ENCODE results near the gene ASCC1.
"Not testable (repeated sequence)": the region's sequence is repeated elsewhere in the genome, so short reads cannot be mapped to it uniquely, and the experiment has no call there.

ASCC1 gene

DNA sequence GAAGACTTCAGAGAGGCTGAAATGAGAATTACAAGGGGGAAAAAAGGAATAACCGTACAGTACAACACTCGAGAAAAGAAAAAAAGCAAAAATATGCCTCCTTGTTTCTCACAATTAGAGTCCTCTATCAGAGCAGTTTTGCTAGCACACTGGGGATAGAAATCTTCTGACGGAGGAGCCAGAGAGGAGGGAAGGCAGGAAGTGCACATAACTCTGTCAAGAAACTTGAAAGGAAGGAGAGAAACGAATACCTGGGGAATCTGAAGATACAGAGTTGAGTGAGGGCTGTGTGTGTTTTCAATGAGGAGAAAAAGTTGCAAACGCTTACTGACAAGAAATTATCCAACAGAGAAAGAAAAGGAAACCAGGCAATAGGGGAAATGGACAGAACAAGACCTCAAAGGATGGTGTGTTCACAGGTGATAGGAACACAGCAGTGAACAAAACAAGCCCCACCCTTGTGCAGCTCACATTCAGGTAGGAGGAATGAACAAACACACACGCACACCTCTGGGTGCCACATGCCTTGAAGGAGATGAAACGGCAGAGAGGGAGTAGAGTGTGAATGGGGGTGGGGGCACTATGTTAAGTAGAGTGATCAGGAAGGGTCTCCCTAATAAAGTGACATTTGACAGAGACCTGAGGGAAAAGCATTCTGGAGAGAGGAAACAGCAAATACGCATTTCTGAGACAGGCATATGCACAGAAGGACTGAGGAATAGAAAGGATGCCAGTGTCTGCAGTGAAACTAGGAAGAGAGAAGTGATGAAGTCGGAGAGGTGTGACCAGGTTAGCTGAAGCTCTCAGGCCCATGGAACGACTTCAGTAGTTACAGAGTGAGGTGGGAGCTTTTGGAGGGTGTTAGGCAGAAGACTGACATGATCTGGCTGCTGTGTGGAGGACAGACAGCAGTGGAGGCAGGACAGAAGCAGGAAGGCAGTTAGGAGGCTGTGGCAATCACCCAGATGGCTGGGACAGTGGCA is 81.0 kb downstream of the ASCC1 start:
- in situ Hi-C loops (cut with MboI; ENCODE audit: low sequenced_read_pairs): loop anchor here (25.0 kb wide), 1 partner anchor 202 kb away; no protein-coding TSS in a partner anchor

DNA sequence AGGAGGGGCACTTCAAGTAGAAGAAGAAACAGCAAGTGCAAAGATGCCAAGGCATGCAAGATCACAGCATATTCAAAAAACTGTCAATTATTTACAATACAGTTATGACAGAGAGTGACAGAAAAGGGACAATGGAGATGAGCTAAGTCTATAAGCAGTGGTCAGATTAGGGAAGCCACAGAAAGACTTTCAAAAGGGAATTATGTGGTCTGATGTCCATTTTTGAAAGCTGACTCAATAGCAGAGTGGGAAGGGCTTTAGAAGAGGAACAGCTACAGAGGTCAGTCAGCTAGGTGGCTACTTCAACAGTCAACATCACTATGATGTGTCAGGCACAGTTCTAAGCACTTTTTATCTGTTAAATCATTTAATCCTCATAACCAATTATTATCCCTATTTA is 82.6 kb downstream of the ASCC1 start:
- in situ Hi-C loops (cut with MboI; ENCODE audit: low sequenced_read_pairs): loop anchor here (25.0 kb wide), 1 partner anchor 204 kb away; no protein-coding TSS in a partner anchor

DNA sequence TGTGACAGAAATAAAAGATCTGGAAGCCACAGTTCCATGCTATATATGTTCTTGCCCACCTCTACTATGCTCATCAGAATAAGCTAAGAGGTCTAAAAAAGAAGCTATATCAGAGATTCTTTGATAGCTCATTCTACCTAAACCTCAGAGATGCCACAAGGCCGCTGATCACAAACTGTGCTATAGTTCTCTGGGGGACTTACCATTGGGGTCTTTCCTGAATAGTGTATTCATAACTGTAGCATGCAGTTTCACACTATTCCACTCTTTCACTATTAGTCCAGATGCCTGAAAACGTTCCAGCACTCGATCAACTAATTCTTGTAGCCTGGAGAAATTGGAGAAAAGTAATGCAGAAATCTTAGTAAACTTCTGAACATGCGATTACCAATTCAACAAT is 83.2 kb downstream of the ASCC1 start:
- in situ Hi-C loops (cut with MboI; ENCODE audit: low sequenced_read_pairs): loop anchor here (25.0 kb wide), 1 partner anchor 204 kb away; no protein-coding TSS in a partner anchor

DNA sequence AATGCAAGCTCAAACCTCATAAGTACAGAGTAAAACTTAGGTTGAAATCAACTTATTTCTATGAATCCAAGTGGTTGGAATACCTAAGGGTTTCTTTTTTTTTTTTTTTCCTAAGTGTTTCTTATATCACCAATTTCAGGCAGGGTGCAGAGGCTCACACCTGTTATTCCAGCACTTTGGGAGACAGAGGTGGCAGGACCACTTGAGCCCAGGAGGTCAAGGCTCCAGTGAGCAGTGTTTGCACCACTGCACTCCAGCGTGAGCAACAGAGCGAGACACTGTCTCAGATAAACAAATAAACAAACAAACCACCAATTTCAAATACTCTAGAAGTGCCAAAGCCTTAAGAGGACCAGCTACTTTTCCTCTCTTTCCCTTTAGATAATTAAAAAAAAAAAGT is 88.5 kb downstream of the ASCC1 start:
- in situ Hi-C loops (cut with MboI; ENCODE audit: low sequenced_read_pairs): loop anchor here (25.0 kb wide), 1 partner anchor 210 kb away; no protein-coding TSS in a partner anchor

DNA sequence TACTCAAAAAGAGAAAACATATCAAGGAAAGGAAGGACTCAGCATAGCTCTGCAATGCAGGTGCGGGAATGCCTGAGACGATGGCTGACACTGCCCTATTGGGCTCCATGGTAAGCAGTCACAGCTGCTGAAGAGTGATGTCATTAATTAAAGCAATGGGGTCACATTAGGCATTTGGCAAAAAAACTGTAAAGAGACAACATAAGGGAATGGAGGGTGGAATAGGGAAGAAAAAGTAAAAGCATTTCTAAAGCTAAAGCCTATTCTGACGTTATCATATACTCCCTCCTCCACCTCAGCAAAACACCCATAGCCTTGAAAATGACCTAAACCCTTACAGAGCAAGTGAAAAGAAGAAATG is 89.2 kb downstream of the ASCC1 start:
- in situ Hi-C loops (cut with MboI; ENCODE audit: low sequenced_read_pairs): loop anchor here (25.0 kb wide), 1 partner anchor 210 kb away; no protein-coding TSS in a partner anchor

DNA sequence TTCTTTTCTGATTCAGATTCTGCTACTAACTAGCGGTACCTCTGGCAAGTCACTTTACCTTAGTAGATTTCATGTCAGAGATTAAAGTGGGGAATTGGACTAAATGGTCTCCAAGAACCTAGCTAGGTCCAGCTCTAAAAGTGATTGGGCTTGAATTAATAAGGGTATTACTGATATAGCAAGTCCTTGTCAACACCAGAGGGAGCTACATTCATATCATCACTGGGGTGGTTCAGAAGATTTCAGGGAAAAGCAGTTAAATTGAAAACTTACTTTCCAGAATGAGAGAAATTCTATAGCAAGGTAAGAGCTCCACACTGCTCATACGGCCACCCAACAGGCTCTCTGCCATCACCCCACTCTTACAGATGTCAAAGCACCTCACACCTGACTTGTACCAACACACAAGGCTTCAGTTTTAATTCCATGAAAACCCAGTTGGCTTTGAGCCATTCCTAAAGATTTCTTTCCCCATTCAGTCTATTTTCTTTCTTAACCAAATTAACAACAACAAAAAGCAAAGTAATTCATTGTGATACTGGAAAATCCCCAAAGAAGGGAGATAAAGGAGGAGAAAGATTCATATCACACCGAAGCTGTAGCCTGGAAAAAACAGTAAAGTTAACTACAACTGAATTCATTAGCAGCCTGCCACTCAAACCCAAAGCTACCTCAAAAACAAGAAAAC is 89.7 kb downstream of the ASCC1 start:
- in situ Hi-C loops (cut with MboI; ENCODE audit: low sequenced_read_pairs): loop anchor here (25.0 kb wide), 1 partner anchor 211 kb away; no protein-coding TSS in a partner anchor

DNA sequence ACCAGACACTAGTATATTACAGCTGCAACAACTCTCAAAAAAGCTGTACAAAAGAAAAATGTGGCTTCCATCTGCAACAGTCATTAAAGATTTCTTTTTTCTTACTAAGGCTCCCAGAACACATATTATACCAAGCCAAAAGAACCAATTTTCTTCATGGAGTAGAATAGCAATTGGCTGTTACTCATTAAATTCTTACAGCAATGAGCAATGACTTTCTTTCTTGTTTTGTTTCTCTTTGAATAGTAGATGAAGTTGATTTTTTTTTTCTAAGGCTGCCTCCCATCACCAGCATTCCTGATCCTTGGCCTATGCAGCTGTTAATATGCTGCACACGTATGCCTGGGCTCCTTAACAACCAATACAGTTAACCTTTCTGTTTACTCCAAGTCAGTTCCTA is 91.1 kb downstream of the ASCC1 start:
- in situ Hi-C loops (cut with MboI; ENCODE audit: low sequenced_read_pairs): loop anchor here (25.0 kb wide), 1 partner anchor 212 kb away; no protein-coding TSS in a partner anchor

DNA sequence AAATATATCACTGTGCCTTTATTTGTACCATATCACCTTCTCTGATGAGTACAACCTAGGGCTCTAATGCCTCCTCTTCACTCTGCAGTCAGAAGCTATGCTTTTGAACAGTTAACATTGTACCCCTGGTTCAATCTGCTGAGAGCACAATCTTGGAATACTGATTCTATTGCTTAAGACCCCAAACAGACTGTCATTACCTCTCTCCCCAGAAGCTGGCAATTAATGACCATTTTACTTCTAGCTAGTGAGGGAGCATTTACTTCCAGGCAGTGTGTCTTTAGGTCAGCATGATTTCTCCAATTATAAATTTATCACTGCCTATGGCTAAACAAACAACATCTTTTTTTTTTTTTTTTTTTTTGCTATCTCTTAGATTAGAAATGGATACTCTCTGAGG is 91.7 kb downstream of the ASCC1 start:
- in situ Hi-C loops (cut with MboI; ENCODE audit: low sequenced_read_pairs): no loop called here

DNA sequence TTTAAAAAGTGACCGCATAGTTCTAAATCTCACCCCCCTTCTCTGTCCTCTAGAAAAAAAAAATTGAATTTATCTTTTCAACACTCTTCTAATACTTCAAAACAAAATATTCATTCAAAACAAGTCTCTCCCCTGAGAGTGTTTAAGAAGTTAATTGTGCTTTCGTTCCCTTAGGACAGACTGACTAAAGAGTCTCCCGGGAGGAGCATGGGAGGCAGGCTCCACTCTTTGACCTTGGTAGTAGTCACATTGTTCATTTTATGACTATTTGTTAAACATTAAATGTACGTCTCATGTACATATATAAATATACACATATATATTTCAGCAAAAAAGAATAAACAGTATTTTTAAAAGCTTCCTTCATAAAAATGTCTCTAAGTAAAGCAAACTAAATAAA is 92.5 kb downstream of the ASCC1 start:
- in situ Hi-C loops (cut with MboI; ENCODE audit: low sequenced_read_pairs): no loop called here

DNA sequence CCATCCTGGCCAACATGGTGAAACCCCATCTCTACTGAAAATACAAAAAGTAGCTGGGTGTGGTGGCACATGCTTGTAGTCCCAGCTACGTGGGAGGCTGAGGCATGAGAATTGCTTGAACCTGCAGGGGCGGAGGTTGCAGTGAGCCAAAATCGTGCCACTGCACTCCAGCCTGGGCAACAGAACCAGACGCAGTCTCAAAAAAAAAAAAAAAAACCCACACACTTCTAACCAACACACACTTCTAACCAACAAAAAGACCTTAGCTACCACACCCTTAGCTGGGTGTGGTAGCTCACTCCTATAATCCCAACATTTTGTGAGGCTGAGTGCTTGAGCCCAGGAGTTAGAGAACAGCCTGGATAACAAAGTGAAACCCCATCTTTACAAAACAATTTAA is 93.9 kb downstream of the ASCC1 start:
- in situ Hi-C loops (cut with MboI; ENCODE audit: low sequenced_read_pairs): no loop called here

DNA sequence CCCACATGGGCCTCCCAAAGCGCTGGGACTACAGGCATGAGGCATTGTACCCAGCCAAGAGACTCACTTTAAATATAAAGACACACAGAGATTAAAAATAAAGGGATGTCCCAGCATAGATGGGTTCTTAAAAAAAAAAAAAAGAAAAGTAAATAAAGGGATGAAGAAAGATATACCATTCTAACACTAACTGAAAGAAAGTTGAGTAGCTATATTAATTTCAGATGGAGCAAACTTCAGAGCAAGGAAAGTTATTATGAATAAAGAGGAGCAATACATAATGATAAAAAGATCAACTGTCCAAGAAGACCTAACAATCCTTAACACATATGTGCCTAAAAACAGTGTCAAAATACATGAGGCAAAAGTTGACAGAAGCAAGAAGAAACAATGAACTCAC is 94.7 kb downstream of the ASCC1 start:
- in situ Hi-C loops (cut with MboI; ENCODE audit: low sequenced_read_pairs): no loop called here

DNA sequence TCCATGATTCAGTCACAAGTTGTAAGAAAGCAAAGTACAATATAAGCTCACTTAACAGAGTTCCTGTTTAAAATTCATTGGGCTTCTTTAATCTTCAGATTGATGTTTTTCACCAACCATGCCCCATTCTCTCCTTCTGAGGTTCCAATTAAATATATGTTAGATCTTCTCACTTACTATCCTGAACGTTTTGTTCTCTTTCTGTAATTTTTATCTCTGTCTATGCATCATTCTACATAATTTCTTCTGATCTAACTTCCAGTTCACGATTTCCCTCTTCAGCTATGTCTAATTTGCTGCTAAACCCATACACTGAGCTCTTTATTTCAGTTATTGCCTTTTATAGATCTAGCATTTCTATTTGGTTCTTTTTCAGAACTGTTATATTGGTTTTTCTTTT is 99.7 kb downstream of the ASCC1 start:
- in situ Hi-C loops (cut with MboI; ENCODE audit: low sequenced_read_pairs): no loop called here

DNA sequence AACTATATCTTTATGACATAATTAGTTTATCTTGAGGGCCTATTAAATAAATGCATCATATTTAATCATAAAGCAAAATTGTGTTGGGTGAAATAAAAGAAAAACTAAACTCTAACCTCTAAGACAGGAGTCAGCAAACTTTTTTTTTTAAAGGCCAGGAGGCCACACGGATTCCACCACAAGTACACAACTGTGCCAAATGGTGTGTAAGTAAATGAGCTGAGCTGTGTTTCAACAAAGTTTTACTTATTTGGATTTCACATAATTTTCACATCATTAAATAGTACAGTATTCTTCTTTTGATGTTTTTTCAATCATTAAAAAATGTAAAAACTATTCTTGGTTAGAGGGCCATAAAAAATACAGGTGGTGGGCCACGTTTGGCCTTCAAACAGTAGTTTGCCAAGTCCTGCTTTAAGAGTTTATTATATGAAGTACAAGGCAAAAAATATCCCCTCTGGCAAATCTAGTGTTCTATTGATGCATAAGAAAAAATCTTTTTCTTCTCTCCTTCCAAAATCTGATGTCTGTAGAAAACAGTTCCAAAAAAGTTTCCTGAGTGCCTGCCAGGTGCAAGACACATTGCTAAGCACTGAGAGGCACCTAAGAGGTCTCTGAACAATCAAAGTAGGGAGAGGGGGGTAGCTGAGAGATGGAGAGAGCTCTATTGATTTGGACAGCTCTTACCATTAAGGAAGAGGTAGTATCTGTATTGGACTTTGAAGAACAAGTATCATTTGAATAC is 101.2 kb downstream of the ASCC1 start:
- in situ Hi-C loops (cut with MboI; ENCODE audit: low sequenced_read_pairs): no loop called here

DNA sequence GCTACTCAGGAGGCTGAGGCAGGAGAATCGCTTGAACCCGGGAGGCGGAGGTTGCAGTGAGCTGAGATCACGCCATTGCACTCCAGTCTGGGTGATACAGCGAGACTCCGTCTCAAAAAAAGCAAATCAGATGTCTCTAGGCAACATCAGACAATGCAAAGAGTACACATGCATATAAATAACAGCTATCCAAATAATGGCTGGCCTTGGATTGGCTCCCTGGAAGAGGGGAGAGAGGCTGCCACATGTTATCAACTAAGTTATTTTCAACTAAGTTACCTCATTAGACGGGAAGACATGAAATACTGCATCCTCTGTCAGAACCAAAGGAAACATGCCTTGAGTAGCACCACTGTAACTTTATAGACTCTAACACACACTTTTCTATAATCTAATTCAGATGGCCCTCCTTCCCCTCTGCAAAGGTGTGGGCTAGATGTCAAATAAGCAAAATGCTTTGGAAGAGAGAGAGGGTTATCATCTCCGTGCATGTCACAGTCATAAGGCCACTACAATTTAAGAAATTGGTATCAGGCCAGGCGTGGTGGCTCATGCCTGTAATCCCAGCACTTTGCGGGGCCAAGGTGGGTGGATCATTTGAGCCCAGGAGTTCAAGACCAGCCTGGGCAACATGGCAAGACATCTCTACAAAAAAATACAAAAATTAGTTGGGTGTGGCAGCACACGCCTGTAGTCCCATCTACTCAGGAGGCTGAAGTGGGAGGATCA is 105.2 kb downstream of the ASCC1 start:
- in situ Hi-C loops (cut with MboI; ENCODE audit: low sequenced_read_pairs): no loop called here

DNA sequence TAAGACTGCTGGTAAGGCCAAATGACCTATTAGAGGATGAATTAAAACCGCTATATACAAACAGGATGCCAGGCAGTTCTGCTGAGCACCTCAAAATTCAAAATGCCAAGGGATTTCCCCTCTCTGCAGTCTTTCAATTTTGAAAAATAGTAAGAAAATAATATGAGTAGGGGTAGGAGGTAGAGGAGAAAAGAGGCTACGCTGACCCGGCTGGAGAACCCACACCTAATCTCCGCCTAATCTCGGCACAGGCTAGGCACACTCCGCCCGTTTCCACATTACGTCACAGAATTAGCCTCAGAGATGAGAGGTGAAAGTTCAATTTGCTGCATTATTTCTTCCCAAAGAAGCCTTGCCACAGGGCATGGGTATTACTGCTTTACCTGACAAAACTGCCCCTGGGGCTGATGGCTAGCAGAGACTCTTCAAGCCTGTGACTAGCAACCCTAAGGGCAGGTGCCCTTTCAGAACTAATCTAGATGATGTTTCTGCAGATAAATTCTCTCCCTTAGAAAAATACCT is 106.4 kb downstream of the ASCC1 start:
- in situ Hi-C loops (cut with MboI; ENCODE audit: low sequenced_read_pairs): no loop called here

DNA sequence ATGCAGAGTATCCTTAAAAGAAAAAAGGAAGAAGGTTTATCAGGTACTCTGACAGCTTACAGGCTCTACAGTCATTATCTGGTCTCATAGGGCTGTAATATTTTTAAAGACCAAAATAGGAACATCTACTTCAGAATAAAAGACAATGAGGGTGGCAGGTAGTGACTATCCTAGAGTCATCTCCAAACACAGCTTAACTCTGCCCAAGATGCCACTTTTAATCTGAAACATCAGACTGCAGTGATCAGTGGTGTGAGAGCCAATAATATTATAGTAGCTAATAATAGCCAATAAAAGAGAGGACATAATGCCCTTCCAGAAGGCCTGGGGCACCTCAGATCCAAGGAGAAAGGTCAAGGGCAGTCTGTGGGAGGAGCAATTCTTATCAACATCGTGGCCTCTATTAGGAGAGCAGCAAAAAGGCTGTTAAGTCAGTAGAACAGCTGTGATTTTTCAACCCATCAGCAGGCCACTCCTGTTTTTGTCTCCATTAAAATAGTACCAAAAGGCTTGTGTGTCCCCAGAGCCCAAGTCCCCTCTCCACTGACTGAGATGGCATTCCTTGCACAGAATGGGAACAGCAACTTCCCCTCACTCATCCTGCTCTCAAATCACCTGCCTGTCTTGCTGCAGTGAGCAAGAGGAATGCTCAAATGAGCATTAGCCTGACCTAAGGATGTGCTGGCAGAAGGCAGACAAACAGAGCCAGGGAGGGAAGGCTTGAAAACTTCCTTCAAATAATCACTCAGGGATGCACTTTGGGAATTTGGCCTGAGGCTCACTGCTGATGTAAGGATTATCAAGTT is 107.0 kb downstream of the ASCC1 start:
- in situ Hi-C loops (cut with MboI; ENCODE audit: low sequenced_read_pairs): no loop called here

DNA sequence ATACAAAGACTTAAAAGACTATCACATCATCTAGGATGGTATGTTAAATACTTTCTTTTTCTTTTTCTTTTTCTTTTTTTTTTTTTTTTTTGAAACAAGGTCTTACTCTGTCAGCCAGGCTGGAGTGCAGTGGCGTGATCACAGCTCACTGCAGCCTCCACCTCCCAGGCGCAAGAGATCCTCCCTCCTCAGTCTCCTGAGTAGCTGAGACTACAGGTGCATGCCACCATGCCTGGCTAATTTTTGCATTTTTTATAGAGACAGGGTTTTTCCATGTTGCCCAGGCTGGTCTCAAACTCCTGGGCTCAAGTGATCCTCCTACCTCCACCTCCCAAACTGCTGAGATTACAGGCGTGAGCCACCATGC is 108.1 kb downstream of the ASCC1 start:
- in situ Hi-C loops (cut with MboI; ENCODE audit: low sequenced_read_pairs): not testable (repeated sequence)

DNA sequence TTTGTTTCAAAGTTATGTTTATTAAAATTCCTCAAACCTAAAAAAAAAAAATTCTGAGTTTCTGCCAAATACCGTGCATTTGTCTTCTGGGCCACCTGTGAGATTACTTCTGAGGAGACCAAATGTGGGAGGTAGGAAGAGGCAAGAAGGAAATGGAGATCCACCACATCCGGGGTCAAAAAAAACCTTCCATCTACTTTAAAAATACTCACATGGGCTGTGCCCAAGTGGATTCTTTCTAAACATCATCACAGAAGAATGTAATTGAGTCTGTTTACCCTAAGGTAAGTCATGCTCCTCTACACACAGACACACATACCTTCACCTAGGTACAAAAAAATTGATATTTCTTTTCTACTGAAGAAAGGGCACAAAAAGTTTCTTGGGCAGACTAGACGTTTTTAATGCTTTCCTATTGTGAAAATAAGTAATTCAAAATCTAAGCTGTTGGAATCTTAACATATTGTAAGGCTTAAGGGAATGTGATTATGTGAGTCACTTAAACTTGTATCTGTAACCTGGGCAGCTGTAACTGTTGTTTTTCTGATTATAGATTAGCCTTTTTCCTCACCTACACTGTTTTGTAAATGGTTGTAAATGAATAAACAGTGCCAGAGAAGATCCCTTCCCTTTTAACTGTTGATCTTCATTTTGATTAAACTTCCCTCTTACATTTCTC is 108.6 kb downstream of the ASCC1 start:
- in situ Hi-C loops (cut with MboI; ENCODE audit: low sequenced_read_pairs): no loop called here

DNA sequence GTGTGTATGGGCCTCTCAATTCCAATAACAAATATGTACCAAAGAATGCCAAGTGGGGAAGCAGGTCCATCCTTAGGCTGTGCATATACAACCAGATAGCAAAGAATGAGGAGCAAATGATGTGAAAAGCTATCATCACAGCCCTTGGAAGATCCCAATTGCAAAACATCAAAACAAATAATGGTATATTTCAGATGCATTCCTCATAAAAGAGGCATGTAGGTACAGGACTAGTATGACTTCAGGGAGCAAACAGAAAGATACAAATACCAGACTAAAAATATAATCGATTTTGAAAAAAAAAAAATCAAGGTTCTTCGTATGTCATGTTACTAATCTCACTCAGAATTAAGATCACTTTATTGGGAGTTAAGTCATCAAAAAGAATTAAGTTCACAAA is 109.2 kb downstream of the ASCC1 start:
- in situ Hi-C loops (cut with MboI; ENCODE audit: low sequenced_read_pairs): no loop called here
